ENCODE results near the gene RAB13. TPM values are rescaled to one million over a fixed set of nuclear protein-coding genes. Genes with fewer than 3 reads are reported as not detected.

The RAB13 gene
- total RNA-seq, 1 donor from 2014 or later: 10.0 TPM

DNA sequence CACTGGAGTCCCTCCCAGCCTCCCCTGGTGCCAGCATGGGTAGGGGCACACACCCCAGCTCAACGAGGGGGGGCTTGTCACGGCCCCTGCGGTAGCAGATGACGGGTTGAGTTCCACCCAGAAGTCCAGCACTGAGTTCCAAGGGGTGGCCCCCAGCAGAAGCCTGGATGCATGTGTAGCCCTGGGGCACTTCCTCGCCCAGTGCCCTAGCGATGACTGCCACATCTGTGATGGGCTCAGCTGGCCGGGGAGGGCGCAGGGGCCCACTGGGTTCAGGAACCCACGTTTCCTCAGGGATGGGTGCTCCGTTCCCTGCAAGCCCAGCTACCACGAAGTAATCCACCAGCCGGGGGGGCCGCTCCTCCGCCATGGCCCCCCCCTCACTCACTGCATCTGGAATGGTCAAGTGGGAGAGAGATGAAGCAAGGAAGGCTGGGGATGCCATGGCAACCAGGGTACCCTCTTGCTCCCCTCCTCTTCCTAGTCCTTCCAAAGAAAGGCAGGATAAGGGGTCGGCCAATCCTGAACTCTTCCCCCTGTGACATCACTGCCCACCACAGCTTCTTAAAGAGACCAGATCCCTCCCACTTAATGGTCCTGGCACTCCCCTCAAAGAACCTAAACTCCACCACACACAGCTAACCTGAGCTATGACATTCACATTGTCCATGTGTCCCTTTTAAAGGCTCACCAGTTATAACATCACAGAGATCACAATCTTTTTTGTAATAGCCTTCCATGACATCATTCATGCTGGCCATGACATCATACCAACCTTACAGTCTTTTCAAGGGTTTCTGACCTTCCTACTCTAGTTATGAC lies 41.9 kb downstream of the RAB13 start:
- peak overlapping the region; percentile 89 to 98 for H3K27ac ChIP-seq
- H3K36me3 ChIP-seq: peaks cover 51 to 52% of the 10 kb centered on the region in 2 donors
- H3K4me1 ChIP-seq: peaks cover 4 to 9% of the 10 kb centered on the region in 2 donors
- H3K27me3 ChIP-seq: no peaks in the 10 kb centered on the region
- intact Hi-C loops (cut with DNase I): no loop called here
- TF ChIP-seq, protein P1, sequence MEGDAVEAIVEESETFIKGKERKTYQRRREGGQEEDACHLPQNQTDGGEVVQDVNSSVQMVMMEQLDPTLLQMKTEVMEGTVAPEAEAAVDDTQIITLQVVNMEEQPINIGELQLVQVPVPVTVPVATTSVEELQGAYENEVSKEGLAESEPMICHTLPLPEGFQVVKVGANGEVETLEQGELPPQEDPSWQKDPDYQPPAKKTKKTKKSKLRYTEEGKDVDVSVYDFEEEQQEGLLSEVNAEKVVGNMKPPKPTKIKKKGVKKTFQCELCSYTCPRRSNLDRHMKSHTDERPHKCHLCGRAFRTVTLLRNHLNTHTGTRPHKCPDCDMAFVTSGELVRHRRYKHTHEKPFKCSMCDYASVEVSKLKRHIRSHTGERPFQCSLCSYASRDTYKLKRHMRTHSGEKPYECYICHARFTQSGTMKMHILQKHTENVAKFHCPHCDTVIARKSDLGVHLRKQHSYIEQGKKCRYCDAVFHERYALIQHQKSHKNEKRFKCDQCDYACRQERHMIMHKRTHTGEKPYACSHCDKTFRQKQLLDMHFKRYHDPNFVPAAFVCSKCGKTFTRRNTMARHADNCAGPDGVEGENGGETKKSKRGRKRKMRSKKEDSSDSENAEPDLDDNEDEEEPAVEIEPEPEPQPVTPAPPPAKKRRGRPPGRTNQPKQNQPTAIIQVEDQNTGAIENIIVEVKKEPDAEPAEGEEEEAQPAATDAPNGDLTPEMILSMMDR (IDR thresholded peaks at IDR 0.05): no peak
- H3K9me3 ChIP-seq: no peaks in the 10 kb centered on the region
- H3K4me3 ChIP-seq: peak overlapping the region in 1 of 2 donors; percentile 93
- no peak for DNase-seq (ENCODE audit: low spot score in 2 of 2)

DNA sequence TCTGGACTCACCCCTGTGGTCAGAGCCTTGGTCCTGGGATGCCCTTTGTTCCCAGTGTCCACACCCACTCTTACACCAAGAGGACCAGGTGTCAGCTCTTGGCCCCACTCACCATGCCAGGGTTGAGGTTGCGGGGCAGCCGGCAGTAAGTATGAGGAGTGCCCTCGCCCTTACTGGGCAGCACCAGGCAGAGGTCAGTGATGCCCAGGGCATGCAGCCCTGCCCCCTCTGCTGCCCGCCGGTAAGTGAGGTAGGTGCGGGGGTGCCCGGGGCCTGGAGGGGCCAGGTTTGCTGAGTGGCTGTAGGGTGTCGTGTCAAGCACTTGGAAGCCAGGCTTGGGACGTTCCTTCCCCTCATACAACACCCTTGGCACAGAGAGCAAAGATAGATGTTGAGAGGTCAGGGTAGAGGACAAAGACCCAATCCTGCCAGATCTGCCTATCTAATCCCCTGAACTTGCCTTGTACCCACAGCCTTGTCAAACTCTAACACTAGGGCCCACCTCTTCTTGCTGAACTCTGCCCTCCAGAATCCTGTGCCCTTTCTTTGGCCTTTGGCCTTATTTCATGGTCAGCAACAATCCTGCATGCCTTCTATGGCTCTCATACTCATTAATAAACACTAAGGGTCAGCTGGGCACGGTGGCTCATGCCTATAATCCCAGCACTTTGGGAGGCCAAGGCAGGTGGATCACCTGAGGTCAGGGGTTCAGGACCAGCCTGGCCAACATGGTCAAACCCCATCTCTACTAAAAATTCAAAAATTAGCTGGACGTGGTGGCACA lies 43.2 kb downstream of the RAB13 start:
- H3K4me3 ChIP-seq: no peak overlapping the region
- no peak for DNase-seq (ENCODE audit: low spot score in 2 of 2)
- intact Hi-C loops (cut with DNase I): no loop called here
- no peaks in the 10 kb centered on the region for H3K9me3 ChIP-seq
- peaks cover 4 to 9% of the 10 kb centered on the region in 2 donors for H3K4me1 ChIP-seq
- TF ChIP-seq, protein P1 (IDR thresholded peaks at IDR 0.05): no peak
- no peak overlapping the region for H3K27ac ChIP-seq
- peaks cover 43 to 47% of the 10 kb centered on the region in 2 donors for H3K36me3 ChIP-seq
- no peaks in the 10 kb centered on the region for H3K27me3 ChIP-seq

DNA sequence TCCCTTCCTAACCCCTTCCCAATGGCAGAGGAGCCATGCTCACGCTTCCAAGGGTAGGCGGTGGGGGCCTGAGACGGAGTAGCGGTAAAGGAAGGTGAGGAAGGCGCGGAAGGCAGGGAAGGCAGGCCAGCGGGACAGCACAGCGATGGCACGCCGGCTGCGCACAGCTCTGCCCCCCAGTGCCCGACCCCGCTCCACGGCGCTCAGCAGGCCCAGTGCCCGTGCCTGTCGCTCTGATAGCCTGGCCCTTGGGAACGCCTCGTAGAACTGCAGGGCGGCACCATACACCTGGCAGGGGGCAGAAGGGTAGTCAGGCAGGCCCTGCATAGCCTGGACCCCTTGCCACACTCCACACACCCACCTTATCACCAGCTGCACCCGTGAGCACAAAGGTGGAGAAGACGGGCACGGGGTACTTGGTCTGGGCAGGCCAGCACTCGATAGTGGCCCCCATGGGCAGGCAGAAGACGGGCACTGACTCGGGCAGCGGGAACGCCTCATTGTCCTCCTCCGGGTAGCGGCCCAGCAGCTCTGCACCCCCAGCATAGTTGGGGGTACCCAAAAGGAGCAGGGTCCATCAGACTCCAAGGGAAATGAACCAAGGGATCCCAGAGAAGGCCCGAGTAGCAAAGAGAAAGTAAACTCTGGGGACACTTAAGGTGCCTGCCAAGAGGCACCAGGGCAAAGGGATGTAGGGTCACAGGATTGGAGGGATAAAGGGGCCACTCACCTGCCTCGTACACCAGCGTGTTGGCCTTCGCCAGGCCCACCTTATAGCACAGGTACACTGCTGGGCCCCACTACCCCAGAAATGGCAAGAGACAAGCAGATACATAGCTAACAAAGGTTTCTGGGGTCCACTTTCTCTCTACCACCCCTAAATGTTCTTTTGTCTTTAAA lies 44.1 kb downstream of the RAB13 start:
- no peak for DNase-seq (ENCODE audit: low spot score in 2 of 2)
- intact Hi-C loops (cut with DNase I): no loop called here
- TF ChIP-seq, protein P1 (IDR thresholded peaks at IDR 0.05): no peak

DNA sequence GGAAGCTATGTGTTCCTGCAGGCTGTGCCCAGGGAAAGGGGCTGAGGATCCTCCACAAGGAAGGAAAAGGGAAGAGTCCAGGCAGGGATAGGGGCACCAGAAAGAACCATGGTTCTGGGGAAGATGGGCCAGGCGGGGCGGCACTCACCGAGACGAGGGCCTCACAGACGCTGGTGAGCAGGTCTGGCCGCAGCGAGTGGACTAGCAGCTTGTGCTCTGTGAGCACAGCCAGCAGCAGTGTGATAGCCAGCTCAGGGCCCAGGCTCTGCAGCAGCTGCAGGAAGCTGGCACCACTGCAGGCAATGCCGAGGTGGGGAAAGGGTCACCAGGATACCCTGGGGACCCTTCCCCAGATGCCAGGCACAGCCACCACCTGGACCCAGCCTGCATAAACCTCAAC lies 45.4 kb downstream of the RAB13 start:
- Histone ChIP-seq H3K9me3 (no peaks in the 10 kb centered on the region), H3K4me1 (peaks cover 4% of the 10 kb centered on the region in 2 donors), H3K4me3 (no peak overlapping the region), H3K27ac (no peak overlapping the region), H3K36me3 (peaks cover 60 to 61% of the 10 kb centered on the region in 2 donors), H3K27me3 (no peaks in the 10 kb centered on the region)
- DNase-seq (ENCODE audit: low spot score in 2 of 2): no peak
- TF ChIP-seq, protein P1 (IDR thresholded peaks at IDR 0.05): no peak
- intact Hi-C loops (cut with DNase I): no loop called here

More for the DNA sequence above, 44.1 kb downstream of the RAB13 start:
- H3K36me3 ChIP-seq: peaks cover 47 to 48% of the 10 kb centered on the region in 2 donors
- H3K4me1 ChIP-seq: peaks cover 4 to 9% of the 10 kb centered on the region in 2 donors
- H3K27ac ChIP-seq: no peak overlapping the region
- no peaks in the 10 kb centered on the region for H3K27me3 ChIP-seq
- no peaks in the 10 kb centered on the region for H3K9me3 ChIP-seq
- no peak overlapping the region for H3K4me3 ChIP-seq

DNA sequence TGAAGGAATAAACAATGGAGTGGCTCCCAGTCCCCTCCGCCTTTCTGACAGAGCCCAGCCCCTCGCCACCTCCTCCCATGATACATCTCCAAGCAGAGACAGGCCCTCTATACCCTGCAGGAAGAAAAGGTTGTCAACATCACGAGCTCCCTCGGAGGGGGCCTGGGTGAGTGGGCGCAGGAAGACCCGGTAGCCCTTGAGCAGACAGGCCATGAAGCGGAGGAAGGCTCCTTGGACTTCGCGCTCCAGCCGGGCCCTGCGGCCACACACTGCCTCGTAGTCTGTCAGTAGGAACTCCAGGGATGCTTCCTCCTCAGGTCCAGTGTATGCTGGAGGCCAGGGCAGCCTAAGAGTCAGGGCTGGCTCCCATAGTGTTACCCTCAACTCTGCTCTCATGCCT lies 46.7 kb downstream of the RAB13 start:
- H3K9me3 ChIP-seq: no peaks in the 10 kb centered on the region
- no peak overlapping the region for H3K4me3 ChIP-seq
- no peak for DNase-seq (ENCODE audit: low spot score in 2 of 2)
- intact Hi-C loops (cut with DNase I): no loop called here
- TF ChIP-seq, protein P1 (IDR thresholded peaks at IDR 0.05): no peak
- no peaks in the 10 kb centered on the region for H3K4me1 ChIP-seq
- no peaks in the 10 kb centered on the region for H3K27me3 ChIP-seq
- peaks cover 72 to 74% of the 10 kb centered on the region in 2 donors for H3K36me3 ChIP-seq
- no peak overlapping the region for H3K27ac ChIP-seq

Data from ascending aorta (tissue), 2 donors.